WTC11 (cell line): ENCODE measurements around the gene NMU. TPM values are rescaled to one million over a fixed set of nuclear protein-coding genes. Genes with fewer than 3 reads are reported as not detected.

ENCODE experiments used
- ATAC-seq: fragments of 200-7000 bp; cut with Tn5 transposase; 2 replicates; pipeline ENCODE4 v1.10.0; 2021; ENCODE audit warnings: mild to moderate bottlenecking, moderate library complexity
- CTCF ChIA-PET: fragments of 300-600 bp; sonication (Branson Sonifier 250); formaldehyde crosslinking; loops from one replicate; lab custom pipeline; 2021; ENCODE audit warnings: antibody characterized with exemption; lab: Charles Lee
- POLR2A ChIA-PET: fragments of 350-600 bp; sonication (Branson Sonifier 250); formaldehyde crosslinking; loops from one replicate; lab custom pipeline; 2021; ENCODE audit warnings: antibody characterized with exemption; lab: Charles Lee
- DNase-seq: peaks from one replicate; pipeline ENCODE4 v3.0.0; 2021; ENCODE audit warnings: low spot score
- H3K27ac Mint-ChIP-seq: 2 replicates; pipeline ENCODE4 v1.8.0; 2021; ENCODE audit warnings: mixed read lengths
- H3K27me3 Mint-ChIP-seq: 2 replicates; pipeline ENCODE4 v1.8.0; 2021; ENCODE audit warnings: low read depth, mild to moderate bottlenecking, moderate library complexity, mixed read lengths
- H3K36me3 Mint-ChIP-seq: 2 replicates; pipeline ENCODE4 v1.8.0; 2021; ENCODE audit warnings: mixed read lengths
- H3K4me1 Mint-ChIP-seq: 2 replicates; pipeline ENCODE4 v1.8.0; 2022; ENCODE audit warnings: mixed read lengths
- H3K4me3 Mint-ChIP-seq: 2 replicates; pipeline ENCODE4 v1.8.0; 2021; ENCODE audit warnings: mild to moderate bottlenecking, moderate library complexity, mixed read lengths
- H3K9me3 Mint-ChIP-seq: 2 replicates; pipeline ENCODE4 v1.8.0; 2021; ENCODE audit warnings: mixed read lengths
- CDX4 ChIP-seq: fragments of 250-450 bp; sonication (Bioruptor Pico); IDR thresholded peaks from 2 replicates; pipeline ENCODE4 v1.9.0; 2021; ENCODE audit warnings: moderate library complexity, mild to moderate bottlenecking, inconsistent platforms, borderline replicate concordance
- ELF4 ChIP-seq: sonication (generic); formaldehyde crosslinking; IDR thresholded peaks from 2 replicates; pipeline ENCODE4 v1.8.1; 2022; ENCODE audit warnings: low read depth, mild to moderate bottlenecking, moderate library complexity, missing genetic modification reagents
- FOXK1 ChIP-seq: sonication (generic); formaldehyde crosslinking; IDR thresholded peaks from 2 replicates; pipeline ENCODE4 v1.8.0; 2022; ENCODE audit warnings: mild to moderate bottlenecking, moderate library complexity, missing genetic modification reagents
- KAT7 ChIP-seq: sonication (generic); formaldehyde crosslinking; IDR thresholded peaks from 2 replicates; pipeline ENCODE4 v1.8.1; 2023; ENCODE audit warnings: missing genetic modification reagents, mild to moderate bottlenecking, borderline replicate concordance
- NFATC4 ChIP-seq: fragments of 250-450 bp; sonication (Bioruptor Pico); IDR thresholded peaks from 2 replicates; pipeline ENCODE4 v1.9.0; 2021; ENCODE audit warnings: mild to moderate bottlenecking
- NFYB ChIP-seq: sonication (generic); formaldehyde crosslinking; conservative IDR thresholded peaks from 2 replicates; pipeline ENCODE4 v1.8.0; 2022; ENCODE audit warnings: low read depth, missing genetic modification reagents
- SMAD4 ChIP-seq: sonication (generic); formaldehyde crosslinking; IDR thresholded peaks from 2 replicates; pipeline ENCODE4 v1.8.0; 2022; ENCODE audit warnings: mild to moderate bottlenecking, missing genetic modification reagents
- ZBTB21 ChIP-seq: sonication (generic); formaldehyde crosslinking; IDR thresholded peaks from 2 replicates; pipeline ENCODE4 v1.8.1; 2023; ENCODE audit warnings: mild to moderate bottlenecking, missing genetic modification reagents, borderline replicate concordance
- ZNF425 ChIP-seq: fragments of 250-450 bp; sonication (Bioruptor Pico); conservative IDR thresholded peaks from 2 replicates; pipeline ENCODE4 v1.9.0; 2021; ENCODE audit warnings: mild to moderate bottlenecking
- ZNF671 ChIP-seq: fragments of 250-450 bp; sonication (Bioruptor Pico); IDR thresholded peaks from 2 replicates; pipeline ENCODE4 v1.8.0; 2021; ENCODE audit warnings: mild to moderate bottlenecking
- total RNA-seq: library from RNA; stranded (reverse); gene quantifications from 3 replicates; pipeline ENCODE4 v1.2.3, GENCODE V29; 2021
- TF ChIP-seq, protein P1 (sequence below): sonication (generic); formaldehyde crosslinking; IDR thresholded peaks from 2 replicates; pipeline ENCODE4 v1.8.0; 2022; ENCODE audit warnings: mild to moderate bottlenecking, missing genetic modification reagents
- TF ChIP-seq, protein P2 (sequence below): fragments of 250-450 bp; sonication (Bioruptor Pico); IDR thresholded peaks from 2 replicates; pipeline ENCODE4 v1.9.0; 2021; ENCODE audit warnings: mild to moderate bottlenecking, borderline replicate concordance
- TF ChIP-seq, protein P3 (sequence below): fragments of 250-450 bp; sonication (Bioruptor Pico); IDR thresholded peaks from 2 replicates; pipeline ENCODE4 v2.1.2; 2022; ENCODE audit warnings: mild to moderate bottlenecking, moderate library complexity
- TF ChIP-seq, protein P4 (sequence below): sonication (generic); formaldehyde crosslinking; IDR thresholded peaks from 2 replicates; pipeline ENCODE4 v1.8.1; 2022; ENCODE audit warnings: missing genetic modification reagents, borderline replicate concordance
- TF ChIP-seq, protein P5 (sequence below): sonication (generic); formaldehyde crosslinking; IDR thresholded peaks from 2 replicates; pipeline ENCODE4 v1.8.0; 2022; ENCODE audit warnings: mild to moderate bottlenecking, missing genetic modification reagents

The NMU gene
- total RNA-seq, 1 experiment from 2014 or later: 43.7 TPM

GRCh38 chr4:55611358-55612059 lies 24.6 kb downstream of the NMU start (continued):
- TF ChIP-seq, protein P1, sequence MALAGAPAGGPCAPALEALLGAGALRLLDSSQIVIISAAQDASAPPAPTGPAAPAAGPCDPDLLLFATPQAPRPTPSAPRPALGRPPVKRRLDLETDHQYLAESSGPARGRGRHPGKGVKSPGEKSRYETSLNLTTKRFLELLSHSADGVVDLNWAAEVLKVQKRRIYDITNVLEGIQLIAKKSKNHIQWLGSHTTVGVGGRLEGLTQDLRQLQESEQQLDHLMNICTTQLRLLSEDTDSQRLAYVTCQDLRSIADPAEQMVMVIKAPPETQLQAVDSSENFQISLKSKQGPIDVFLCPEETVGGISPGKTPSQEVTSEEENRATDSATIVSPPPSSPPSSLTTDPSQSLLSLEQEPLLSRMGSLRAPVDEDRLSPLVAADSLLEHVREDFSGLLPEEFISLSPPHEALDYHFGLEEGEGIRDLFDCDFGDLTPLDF: no peak
- TF ChIP-seq KAT7 (CRISPR knock-in tag) (no peak), FOXK1 (no peak), ZNF671 (CRISPR knock-in tag) (no peak), ZNF425 (no peak), ELF4 (no peak)
- TF ChIP-seq, protein P2, sequence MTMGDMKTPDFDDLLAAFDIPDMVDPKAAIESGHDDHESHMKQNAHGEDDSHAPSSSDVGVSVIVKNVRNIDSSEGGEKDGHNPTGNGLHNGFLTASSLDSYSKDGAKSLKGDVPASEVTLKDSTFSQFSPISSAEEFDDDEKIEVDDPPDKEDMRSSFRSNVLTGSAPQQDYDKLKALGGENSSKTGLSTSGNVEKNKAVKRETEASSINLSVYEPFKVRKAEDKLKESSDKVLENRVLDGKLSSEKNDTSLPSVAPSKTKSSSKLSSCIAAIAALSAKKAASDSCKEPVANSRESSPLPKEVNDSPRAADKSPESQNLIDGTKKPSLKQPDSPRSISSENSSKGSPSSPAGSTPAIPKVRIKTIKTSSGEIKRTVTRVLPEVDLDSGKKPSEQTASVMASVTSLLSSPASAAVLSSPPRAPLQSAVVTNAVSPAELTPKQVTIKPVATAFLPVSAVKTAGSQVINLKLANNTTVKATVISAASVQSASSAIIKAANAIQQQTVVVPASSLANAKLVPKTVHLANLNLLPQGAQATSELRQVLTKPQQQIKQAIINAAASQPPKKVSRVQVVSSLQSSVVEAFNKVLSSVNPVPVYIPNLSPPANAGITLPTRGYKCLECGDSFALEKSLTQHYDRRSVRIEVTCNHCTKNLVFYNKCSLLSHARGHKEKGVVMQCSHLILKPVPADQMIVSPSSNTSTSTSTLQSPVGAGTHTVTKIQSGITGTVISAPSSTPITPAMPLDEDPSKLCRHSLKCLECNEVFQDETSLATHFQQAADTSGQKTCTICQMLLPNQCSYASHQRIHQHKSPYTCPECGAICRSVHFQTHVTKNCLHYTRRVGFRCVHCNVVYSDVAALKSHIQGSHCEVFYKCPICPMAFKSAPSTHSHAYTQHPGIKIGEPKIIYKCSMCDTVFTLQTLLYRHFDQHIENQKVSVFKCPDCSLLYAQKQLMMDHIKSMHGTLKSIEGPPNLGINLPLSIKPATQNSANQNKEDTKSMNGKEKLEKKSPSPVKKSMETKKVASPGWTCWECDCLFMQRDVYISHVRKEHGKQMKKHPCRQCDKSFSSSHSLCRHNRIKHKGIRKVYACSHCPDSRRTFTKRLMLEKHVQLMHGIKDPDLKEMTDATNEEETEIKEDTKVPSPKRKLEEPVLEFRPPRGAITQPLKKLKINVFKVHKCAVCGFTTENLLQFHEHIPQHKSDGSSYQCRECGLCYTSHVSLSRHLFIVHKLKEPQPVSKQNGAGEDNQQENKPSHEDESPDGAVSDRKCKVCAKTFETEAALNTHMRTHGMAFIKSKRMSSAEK: no peak

DNA sequence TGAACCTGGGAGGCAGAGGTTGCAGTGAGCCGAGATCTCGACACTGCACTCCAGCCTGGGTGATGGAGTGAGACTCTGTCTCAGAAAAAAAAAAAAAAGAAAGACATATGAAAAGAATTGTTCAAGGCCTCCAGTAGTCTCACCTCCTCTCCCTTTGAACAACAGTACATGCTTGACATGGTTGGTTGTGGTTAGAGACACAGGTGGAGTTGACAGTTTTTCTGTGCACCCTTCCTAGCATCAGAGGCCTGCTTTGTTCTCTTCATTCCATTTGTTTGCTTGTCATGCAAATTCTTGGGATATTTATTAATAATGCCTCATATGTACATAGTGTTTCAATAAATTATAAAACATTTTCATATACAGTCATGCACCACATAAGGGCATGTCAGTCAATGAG lies 25.7 kb downstream of the NMU start:
- ChIA-PET CTCF (interaction anchor here (1.4 kb wide), 1 partner anchor 25 kb away, joined by 4 read pairs; the partner anchor contains the start of gene NMU), POLR2A (no interaction called here)
- Mint-ChIP-seq H3K27ac (no peak overlapping the region), H3K4me3 (no peak overlapping the region), H3K36me3 (no peaks in the 10 kb centered on the region; the same call in 1 of the 2 replicates), H3K9me3 (no peaks in the 10 kb centered on the region), H3K27me3 (no peaks in the 10 kb centered on the region), H3K4me1 (peaks cover 11% of the 10 kb centered on the region)
- no peak for TF ChIP-seq NFYB (CRISPR knock-in tag)
- TF ChIP-seq, protein P3, sequence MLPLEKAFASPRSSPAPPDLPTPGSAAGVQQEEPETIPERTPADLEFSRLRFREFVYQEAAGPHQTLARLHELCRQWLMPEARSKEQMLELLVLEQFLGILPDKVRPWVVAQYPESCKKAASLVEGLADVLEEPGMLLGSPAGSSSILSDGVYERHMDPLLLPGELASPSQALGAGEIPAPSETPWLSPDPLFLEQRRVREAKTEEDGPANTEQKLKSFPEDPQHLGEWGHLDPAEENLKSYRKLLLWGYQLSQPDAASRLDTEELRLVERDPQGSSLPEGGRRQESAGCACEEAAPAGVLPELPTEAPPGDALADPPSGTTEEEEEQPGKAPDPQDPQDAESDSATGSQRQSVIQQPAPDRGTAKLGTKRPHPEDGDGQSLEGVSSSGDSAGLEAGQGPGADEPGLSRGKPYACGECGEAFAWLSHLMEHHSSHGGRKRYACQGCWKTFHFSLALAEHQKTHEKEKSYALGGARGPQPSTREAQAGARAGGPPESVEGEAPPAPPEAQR (CRISPR knock-in tag): no peak
- TF ChIP-seq, protein P4, sequence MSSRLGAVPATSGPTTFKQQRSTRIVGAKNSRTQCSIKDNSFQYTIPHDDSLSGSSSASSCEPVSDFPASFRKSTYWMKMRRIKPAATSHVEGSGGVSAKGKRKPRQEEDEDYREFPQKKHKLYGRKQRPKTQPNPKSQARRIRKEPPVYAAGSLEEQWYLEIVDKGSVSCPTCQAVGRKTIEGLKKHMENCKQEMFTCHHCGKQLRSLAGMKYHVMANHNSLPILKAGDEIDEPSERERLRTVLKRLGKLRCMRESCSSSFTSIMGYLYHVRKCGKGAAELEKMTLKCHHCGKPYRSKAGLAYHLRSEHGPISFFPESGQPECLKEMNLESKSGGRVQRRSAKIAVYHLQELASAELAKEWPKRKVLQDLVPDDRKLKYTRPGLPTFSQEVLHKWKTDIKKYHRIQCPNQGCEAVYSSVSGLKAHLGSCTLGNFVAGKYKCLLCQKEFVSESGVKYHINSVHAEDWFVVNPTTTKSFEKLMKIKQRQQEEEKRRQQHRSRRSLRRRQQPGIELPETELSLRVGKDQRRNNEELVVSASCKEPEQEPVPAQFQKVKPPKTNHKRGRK (CRISPR knock-in tag): no peak
- TF ChIP-seq CDX4 (CRISPR knock-in tag): no peak
- TF ChIP-seq NFATC4 (CRISPR knock-in tag): no peak
- TF ChIP-seq SMAD4 (CRISPR knock-in tag): no peak
- TF ChIP-seq ZNF671 (CRISPR knock-in tag): no peak
- TF ChIP-seq, protein P5, sequence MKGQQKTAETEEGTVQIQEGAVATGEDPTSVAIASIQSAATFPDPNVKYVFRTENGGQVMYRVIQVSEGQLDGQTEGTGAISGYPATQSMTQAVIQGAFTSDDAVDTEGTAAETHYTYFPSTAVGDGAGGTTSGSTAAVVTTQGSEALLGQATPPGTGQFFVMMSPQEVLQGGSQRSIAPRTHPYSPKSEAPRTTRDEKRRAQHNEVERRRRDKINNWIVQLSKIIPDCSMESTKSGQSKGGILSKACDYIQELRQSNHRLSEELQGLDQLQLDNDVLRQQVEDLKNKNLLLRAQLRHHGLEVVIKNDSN: no peak
- TF ChIP-seq FOXK1: no peak
- TF ChIP-seq ZBTB21 (CRISPR knock-in tag): no peak
- no peak for DNase-seq
- ATAC-seq: no peak
